Stimulated activated CD8-positive, alpha-beta memory T cell treated with anti-CD3 and anti-CD28 coated beads, Interleukin-15, amount 100 ng/mL, for 24 hours (primary cell): ENCODE data around the gene CCDC183.
"Not testable (repeated sequence)": the region's sequence is repeated elsewhere in the genome, so short reads cannot be mapped to it uniquely, and the experiment has no call there.

Experiments
- DNase-seq: peaks from one replicate; pipeline ENCODE4 v3.0.0-alpha.2; 2020; ENCODE audit warnings: low read depth

The CCDC183 gene

GRCh38 chr9:136760834-136761544, 35.1 kb upstream of the CCDC183 start:
- DNase-seq = not testable (repeated sequence)

- DNase-seq = no peak
These were observed 34.6 kb upstream of the CCDC183 start for GRCh38 chr9:136761545-136761981.

GRCh38 chr9:136762221-136762691, 33.9 kb upstream of the CCDC183 start:
- no peak for DNase-seq

GRCh38 chr9:136762915-136763648, 33.1 kb upstream of the CCDC183 start:
- no peak for DNase-seq

GRCh38 chr9:136763649-136764035, 32.5 kb upstream of the CCDC183 start:
- DNase-seq = no peak

GRCh38 chr9:136764301-136764891, 31.7 kb upstream of the CCDC183 start, which contains the start of gene LCN15:
Gene LCN15 (minus strand): TSS chr9:136764518. CDS start chr9:136764488, 30 bp downstream.
- no peak for DNase-seq

- DNase-seq = no peak
These were observed 31.1 kb upstream of the CCDC183 start for GRCh38 chr9:136765041-136765440.

GRCh38 chr9:136765745-136766409, 30.3 kb upstream of the CCDC183 start:
- DNase-seq = not testable (repeated sequence)

GRCh38 chr9:136766410-136767120, 29.6 kb upstream of the CCDC183 start:
- not testable (repeated sequence) for DNase-seq

GRCh38 chr9:136769710-136770191, 26.4 kb upstream of the CCDC183 start:
- peak; percentile 39 for DNase-seq

GRCh38 chr9:136771907-136772415, 24.2 kb upstream of the CCDC183 start:
- DNase-seq = no peak

- no peak for DNase-seq
These were observed 22.6 kb upstream of the CCDC183 start for GRCh38 chr9:136773386-136774044.

- DNase-seq = no peak
These were observed 21.6 kb upstream of the CCDC183 start for GRCh38 chr9:136774416-136775045.

- DNase-seq = no peak
These were observed 20.9 kb upstream of the CCDC183 start for GRCh38 chr9:136775191-136775590.

GRCh38 chr9:136776947-136777346, 19.2 kb upstream of the CCDC183 start:
- no peak for DNase-seq

GRCh38 chr9:136777359-136777758, 18.8 kb upstream of the CCDC183 start:
- no peak for DNase-seq

GRCh38 chr9:136779808-136780207, 16.3 kb upstream of the CCDC183 start:
- DNase-seq = no peak

GRCh38 chr9:136782452-136782851, 13.7 kb upstream of the CCDC183 start:
- no peak for DNase-seq

GRCh38 chr9:136784249-136784996, 11.7 kb upstream of the CCDC183 start:
- no peak for DNase-seq

GRCh38 chr9:136784997-136785361, 11.2 kb upstream of the CCDC183 start:
- no peak for DNase-seq
